CD4-positive, alpha-beta T cell treated with Interleukin-15 for 1 hour (primary cell): ENCODE measurements around the gene MPP4.

Experiments used
- DNase-seq: peaks from one replicate; pipeline ENCODE4 v3.0.0-alpha.2; 2020

The MPP4 gene, protein sequence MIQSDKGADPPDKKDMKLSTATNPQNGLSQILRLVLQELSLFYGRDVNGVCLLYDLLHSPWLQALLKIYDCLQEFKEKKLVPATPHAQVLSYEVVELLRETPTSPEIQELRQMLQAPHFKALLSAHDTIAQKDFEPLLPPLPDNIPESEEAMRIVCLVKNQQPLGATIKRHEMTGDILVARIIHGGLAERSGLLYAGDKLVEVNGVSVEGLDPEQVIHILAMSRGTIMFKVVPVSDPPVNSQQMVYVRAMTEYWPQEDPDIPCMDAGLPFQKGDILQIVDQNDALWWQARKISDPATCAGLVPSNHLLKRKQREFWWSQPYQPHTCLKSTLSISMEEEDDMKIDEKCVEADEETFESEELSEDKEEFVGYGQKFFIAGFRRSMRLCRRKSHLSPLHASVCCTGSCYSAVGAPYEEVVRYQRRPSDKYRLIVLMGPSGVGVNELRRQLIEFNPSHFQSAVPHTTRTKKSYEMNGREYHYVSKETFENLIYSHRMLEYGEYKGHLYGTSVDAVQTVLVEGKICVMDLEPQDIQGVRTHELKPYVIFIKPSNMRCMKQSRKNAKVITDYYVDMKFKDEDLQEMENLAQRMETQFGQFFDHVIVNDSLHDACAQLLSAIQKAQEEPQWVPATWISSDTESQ

DNA sequence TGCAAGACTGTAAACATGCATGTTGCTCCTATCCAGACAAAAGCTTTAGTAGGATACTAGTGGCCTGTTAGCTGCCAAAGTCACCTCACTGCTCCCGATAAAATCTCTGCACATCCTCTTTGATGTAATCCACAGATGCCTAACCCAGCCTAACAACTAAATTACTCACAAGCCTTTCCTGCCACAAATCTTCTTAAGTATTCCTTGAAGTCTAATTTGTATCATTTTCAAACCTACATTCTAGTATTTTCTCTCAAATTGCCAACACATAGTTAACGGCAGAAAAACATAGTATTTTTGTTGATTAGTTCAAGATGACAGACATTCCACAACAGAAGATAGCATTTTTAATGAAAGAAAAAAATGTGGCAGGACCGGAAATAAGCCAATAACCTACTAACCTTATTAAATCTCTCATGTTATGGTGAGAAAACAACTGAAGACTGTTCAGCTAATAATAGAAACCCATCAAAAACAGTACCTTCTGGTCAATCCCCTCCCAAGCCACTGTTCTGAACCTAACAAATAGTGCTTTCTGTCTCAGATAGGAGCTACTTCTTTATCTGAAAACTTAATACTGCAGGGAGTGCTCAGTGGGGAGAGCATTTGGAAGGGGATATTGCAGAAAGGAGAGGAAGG, at the start of gene MPP4:
MPP4 (minus strand) TSS at position 57 of the 639 bp plus-strand sequence. CDS start 4,690 bp downstream, outside the sequence.
- DNase-seq = no peak

GRCh38 chr2:201746551-201746950, 48.1 kb upstream of the MPP4 start:
- DNase-seq = no peak

DNA sequence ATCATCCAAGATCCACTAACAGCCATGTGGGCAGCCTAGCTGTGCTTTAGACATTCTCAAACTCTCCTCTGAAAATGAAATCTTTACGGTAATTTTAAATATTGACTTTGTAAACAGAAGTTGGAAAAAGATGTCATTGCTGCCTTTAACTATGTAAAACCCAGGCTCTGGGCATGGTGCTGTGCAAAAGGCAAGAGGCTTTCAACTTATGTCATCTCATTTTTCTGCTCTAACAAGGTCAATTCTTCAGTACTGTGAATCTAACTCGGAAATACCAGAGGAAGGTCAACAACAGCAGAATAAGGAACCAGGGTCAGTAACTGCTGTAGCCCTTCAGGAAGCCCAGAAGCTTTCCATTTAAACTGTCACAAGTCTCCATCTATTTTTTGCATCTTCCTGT, 37.0 kb upstream of the MPP4 start:
- no peak for DNase-seq

GRCh38 chr2:201734111-201734510, 35.7 kb upstream of the MPP4 start:
- no peak for DNase-seq

GRCh38 chr2:201733544-201733943, 35.1 kb upstream of the MPP4 start:
- DNase-seq = no peak

DNA sequence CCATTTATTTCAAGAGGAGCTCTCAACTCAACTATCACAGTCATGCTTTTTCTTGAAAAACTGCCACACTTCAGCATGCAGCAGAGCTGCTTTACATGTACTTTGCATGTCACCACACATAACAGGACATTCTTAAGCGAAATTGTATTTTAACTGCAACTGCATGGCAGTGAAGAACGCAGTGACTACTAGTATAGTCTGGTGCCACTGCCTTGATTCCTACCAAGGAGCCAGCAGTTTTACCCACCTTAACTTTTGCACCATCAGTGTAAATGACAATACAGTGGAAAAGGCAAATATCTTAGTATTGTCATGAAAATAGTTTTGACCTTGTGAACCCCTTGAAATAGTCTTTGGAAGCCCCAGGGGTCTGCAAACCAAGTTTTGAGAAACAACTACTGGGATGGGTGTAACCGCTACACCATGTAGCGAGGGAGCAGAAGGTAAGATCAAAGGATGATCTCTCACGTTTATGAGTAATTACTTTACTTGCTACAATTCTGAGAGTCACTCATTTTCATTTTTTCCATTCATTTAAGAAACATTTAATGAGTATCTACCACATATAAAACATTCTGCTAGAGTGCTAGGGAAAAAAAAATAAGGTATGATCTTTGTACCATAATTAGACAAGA, 32.3 kb upstream of the MPP4 start:
- no peak for DNase-seq

- no peak for DNase-seq
Observed at GRCh38 chr2:201715459-201715858, 17.0 kb upstream of the MPP4 start.

DNA sequence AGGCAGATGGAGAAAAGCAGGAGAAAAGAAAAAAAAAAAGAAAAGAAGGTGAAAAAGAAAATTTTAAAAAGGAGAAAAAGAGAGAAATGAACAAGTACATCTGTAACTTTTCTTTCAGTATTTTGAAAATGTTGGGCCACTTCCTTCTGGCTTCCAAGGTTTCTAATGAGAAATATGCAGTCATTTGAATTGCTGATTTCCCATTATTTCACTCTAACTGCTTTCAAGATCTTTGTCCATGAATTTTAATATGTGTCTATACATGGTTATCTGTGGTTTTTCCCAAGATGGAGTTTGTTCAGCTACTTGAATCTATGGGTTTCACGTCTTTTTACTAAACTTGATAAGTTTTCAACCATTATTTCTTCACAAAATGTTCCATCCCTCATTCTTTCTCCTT, 14.3 kb upstream of the MPP4 start:
- no peak for DNase-seq

GRCh38 chr2:201709747-201710146, 11.3 kb upstream of the MPP4 start:
- DNase-seq = no peak

GRCh38 chr2:201709049-201709448, 10.6 kb upstream of the MPP4 start:
- DNase-seq = no peak

DNA sequence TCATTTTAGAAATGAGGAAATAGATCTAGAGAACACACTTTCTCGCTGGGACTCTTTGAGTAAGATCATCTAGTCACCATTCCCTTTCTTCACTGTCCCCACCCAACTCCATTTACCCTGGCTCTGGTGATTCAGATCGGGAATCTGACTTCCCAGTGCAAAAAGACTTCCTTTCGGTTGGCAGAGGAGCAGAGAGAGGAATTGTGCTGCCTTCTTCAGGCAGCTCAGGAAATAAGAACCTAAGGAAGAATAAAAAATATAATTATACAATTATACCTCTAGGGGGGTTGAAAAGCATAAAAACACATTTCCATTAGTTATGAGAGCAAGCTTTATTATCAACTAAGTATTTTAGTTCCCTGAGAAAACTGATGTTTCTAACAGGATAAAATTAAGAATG, 9.3 kb upstream of the MPP4 start:
- DNase-seq = no peak

- no peak for DNase-seq
Observed at GRCh38 chr2:201707142-201707541, 8.7 kb upstream of the MPP4 start.

DNA sequence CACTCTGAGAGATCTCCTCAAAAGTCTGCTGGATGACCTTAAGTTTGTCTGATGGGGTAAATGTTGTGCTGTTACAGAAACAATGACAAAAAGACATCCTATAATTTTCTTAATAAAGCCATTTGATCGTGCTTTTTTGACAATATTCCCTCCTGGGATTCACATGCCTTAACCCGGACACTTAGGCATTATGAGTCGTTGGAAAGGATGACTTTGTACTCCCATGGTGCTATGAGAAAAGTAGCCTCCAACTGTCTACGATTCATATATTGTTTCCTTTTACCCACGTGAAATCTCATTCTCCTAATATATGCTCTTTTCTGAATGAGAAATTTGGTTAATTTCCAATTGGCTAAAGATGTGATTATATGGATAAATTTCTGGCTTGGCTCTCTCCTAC, 6.1 kb upstream of the MPP4 start:
- no peak for DNase-seq

GRCh38 chr2:201701646-201702045, 3.2 kb upstream of the MPP4 start:
- no peak for DNase-seq

GRCh38 chr2:201699416-201699815, 972 bp upstream of the MPP4 start:
- no peak for DNase-seq

- DNase-seq = no peak
Observed at GRCh38 chr2:201697899-201698298, 545 bp downstream of the MPP4 start.

GRCh38 chr2:201696151-201696659, 2.2 kb downstream of the MPP4 start:
- DNase-seq = no peak

GRCh38 chr2:201685156-201685555, 13.3 kb downstream of the MPP4 start:
- DNase-seq = no peak

DNA sequence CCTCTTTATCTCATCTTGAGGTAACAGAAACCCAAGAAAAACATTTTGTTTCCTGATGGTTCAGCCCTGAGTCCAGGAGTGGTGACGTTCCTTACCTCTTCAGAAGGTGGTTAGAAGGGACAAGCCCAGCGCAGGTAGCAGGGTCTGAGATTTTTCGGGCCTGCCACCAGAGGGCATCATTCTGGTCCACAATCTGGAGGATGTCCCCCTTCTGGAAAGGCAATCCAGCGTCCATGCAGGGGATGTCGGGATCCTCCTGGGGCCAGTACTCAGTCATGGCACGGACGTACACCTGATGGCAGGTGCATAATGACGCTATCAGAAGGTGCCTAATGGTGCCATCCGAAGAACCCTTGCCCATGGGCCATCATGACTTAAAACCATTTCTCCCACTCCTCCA, 17.7 kb downstream of the MPP4 start:
- no peak for DNase-seq

DNA sequence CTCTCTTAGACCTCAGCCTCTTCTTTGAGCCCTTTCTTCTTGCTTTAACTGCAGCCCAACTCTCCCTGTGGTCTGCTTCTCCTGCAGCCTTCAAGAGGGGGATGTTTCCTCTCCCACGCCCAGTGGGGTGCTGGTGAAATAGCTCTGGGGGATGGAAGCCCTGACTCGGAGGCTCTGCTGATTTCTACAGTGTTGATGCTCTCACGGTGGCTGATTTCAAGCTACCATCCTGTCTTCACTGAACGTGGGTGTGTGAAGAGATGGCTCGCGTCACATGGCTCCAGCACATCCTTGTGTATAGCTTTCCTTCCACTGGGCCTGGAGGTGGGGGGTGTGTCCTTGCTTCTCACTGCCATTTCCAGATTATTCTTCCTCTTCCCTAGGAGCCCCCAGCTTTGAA, 20.0 kb downstream of the MPP4 start:
- no peak for DNase-seq

- DNase-seq = no peak
Observed at GRCh38 chr2:201675454-201675853, 23.0 kb downstream of the MPP4 start.

- no peak for DNase-seq
Observed at GRCh38 chr2:201674794-201675193, 23.6 kb downstream of the MPP4 start.

GRCh38 chr2:201674298-201674697, 24.1 kb downstream of the MPP4 start:
- no peak for DNase-seq
